Osteoblast (primary cell): Measurements from ENCODE around the gene ZNF677. TPM values are rescaled to one million over a fixed set of nuclear protein-coding genes. Genes with fewer than 3 reads are reported as not detected.
"Not testable (repeated sequence)": the region's sequence is repeated elsewhere in the genome, so short reads cannot be mapped to it uniquely, and the experiment has no call there.

Experiments
- DNase-seq: peaks from one replicate; pipeline ENCODE4 v3.0.0; 2011; ENCODE audit warnings: low spot score, mixed read lengths; ENCODE audit not compliant: insufficient read length; ENCODE audit errors: missing footprints
- H2AFZ ChIP-seq: 2 replicates; pipeline ENCODE4 v1.6.0; 2011; ENCODE audit warnings: mild to moderate bottlenecking, low read length
- H3K27ac ChIP-seq: 2 replicates; pipeline ENCODE4 v1.5.1; 2011; ENCODE audit warnings: mild to moderate bottlenecking, low read depth, low read length, moderate library complexity
- H3K27me3 ChIP-seq: 2 replicates; pipeline ENCODE4 v1.6.0; 2012; ENCODE audit warnings: mild to moderate bottlenecking, control low read depth, inconsistent platforms, low read length, moderate library complexity; ENCODE audit not compliant: insufficient read depth
- H3K36me3 ChIP-seq: 2 replicates; pipeline ENCODE4 v1.5.1; 2011; ENCODE audit warnings: mild to moderate bottlenecking, low read length, control low read depth, moderate library complexity; ENCODE audit not compliant: insufficient read depth
- H3K4me1 ChIP-seq: 2 replicates; pipeline ENCODE4 v1.5.1; 2011; ENCODE audit warnings: mild to moderate bottlenecking, low read length, control low read depth, moderate library complexity; ENCODE audit not compliant: insufficient read depth
- H3K4me2 ChIP-seq: 2 replicates; pipeline ENCODE4 v1.6.0; 2011; ENCODE audit warnings: mild to moderate bottlenecking, low read length; ENCODE audit not compliant: insufficient read depth
- H3K4me3 ChIP-seq: fragments of 200-600 bp; sonication (generic); 3 replicates; pipeline ENCODE4 v1.5.1; 2012; ENCODE audit warnings: mild to moderate bottlenecking, low read length, inconsistent platforms; ENCODE audit not compliant: insufficient read depth
- H3K79me2 ChIP-seq: 2 replicates; pipeline ENCODE4 v1.6.0; 2012; ENCODE audit warnings: mild to moderate bottlenecking, low read length, control low read depth, inconsistent platforms; ENCODE audit not compliant: insufficient read depth
- H3K9me3 ChIP-seq: 2 replicates; pipeline ENCODE4 v1.5.1; 2011; ENCODE audit warnings: low read depth, low read length, control low read depth
- H4K20me1 ChIP-seq: 2 replicates; pipeline ENCODE4 v1.6.0; 2012; ENCODE audit warnings: mild to moderate bottlenecking, low read length, control low read depth; ENCODE audit not compliant: insufficient read depth
- total RNA-seq: library from RNA; depleted of rRNA; stranded (reverse); fragments of >200 nt; gene quantifications from 2 replicates; pipeline ENCODE4 v1.2.3, GENCODE V29; 2012
- TF ChIP-seq, protein P1 (sequence below): IDR thresholded peaks from 2 replicates; pipeline ENCODE4 v1.5.1; 2011; ENCODE audit warnings: mild to moderate bottlenecking, low read depth, low read length, moderate library complexity; ENCODE audit errors: extremely low read depth

The ZNF677 gene
- total RNA-seq, 1 donor = 14.1 TPM

DNA sequence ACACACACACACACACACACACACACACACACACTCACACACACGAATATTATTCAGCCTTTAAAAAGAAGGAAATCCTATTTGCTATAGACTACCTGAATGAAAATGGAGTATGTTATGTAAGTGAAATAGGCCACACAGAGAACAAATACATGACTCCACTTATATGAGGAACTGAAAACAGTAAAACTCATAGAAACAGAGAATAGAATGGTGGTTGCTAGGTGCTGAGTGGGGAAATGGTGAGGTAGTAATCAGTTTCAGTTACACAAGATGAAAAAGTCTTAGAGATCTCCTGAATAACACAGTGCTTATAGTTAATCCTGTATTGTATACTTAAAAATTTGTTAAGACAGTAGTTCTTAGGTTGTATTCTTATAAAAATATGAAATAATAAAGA lies 8.2 kb downstream of the ZNF677 start:
- Histone ChIP-seq H3K4me2 (no peak overlapping the region), H3K27me3 (no peaks in the 10 kb centered on the region), H3K4me1 (no peaks in the 10 kb centered on the region), H3K9me3 (peaks cover 12% of the 10 kb centered on the region), H2AFZ (no peak overlapping the region), H3K4me3 (no peak overlapping the region), H3K27ac (no peak overlapping the region), H3K79me2 (no peaks in the 10 kb centered on the region), H4K20me1 (no peaks in the 10 kb centered on the region), H3K36me3 (peaks cover 49% of the 10 kb centered on the region)
- TF ChIP-seq, protein P1, sequence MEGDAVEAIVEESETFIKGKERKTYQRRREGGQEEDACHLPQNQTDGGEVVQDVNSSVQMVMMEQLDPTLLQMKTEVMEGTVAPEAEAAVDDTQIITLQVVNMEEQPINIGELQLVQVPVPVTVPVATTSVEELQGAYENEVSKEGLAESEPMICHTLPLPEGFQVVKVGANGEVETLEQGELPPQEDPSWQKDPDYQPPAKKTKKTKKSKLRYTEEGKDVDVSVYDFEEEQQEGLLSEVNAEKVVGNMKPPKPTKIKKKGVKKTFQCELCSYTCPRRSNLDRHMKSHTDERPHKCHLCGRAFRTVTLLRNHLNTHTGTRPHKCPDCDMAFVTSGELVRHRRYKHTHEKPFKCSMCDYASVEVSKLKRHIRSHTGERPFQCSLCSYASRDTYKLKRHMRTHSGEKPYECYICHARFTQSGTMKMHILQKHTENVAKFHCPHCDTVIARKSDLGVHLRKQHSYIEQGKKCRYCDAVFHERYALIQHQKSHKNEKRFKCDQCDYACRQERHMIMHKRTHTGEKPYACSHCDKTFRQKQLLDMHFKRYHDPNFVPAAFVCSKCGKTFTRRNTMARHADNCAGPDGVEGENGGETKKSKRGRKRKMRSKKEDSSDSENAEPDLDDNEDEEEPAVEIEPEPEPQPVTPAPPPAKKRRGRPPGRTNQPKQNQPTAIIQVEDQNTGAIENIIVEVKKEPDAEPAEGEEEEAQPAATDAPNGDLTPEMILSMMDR = no peak
- DNase-seq = no peak

DNA sequence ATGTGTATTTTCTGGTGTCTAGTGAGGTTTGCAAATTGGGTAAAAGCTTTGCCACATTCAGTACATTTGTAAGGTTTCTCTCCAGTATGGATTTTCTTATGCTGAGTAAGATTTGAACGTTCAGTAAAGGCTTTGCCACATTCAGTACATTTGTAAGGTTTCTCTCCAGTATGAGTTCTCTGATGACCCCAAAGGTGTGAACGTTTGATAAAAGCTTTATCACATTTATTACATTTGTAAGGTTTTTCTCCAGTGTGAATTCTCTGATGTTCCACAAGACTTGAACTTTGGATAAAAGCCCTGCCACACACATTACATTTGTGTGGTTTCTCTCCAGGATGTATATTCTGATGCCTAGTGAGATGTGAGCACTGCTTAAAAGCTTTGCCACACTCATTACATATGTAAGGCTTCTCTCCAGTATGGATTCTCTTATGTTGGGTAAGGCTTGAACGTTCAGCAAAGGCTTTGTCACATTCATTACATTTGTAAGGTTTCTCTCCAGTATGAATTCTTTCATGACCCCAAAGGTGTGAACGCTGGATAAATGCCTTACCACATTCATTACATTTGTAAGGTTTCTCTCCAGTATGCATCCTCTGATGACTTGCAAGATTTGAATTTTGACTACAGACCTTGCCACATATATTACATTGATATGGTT lies 17.4 kb downstream of the ZNF677 start:
- Histone ChIP-seq H3K27ac (no peak overlapping the region), H3K4me2 (no peak overlapping the region), H3K9me3 (peaks cover 33% of the 10 kb centered on the region), H3K4me1 (no peaks in the 10 kb centered on the region), H3K4me3 (no peak overlapping the region), H2AFZ (no peak overlapping the region), H4K20me1 (no peaks in the 10 kb centered on the region), H3K79me2 (no peaks in the 10 kb centered on the region), H3K27me3 (no peaks in the 10 kb centered on the region), H3K36me3 (peaks cover 30% of the 10 kb centered on the region)
- no peak for DNase-seq
- TF ChIP-seq, protein P1 = no peak

DNA sequence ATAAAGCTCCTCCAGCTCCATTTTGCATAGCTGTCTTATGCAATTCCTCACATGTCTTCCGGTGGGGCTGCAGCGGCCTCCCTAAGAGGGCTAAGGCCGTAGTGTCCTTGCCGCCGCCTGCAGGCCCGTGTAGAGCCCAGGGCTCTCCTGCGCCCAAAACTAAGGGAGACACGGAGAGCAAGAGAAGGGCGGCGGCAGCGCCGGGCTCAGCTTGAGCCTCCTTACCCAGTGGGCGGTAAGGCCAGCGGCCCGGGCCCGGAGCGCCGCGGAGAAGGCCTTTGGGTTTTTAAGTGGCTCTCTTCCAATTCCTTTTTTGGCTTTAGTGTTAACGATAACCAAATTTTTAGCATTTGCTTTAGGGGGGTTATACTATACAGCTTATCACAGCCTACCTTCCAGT lies 30.1 kb downstream of the ZNF677 start:
- Histone ChIP-seq H3K4me2 (no peak overlapping the region), H3K4me3 (no peak overlapping the region), H3K27me3 (no peaks in the 10 kb centered on the region), H3K36me3 (no peaks in the 10 kb centered on the region), H3K27ac (no peak overlapping the region), H2AFZ (no peak overlapping the region), H3K9me3 (peaks cover 13% of the 10 kb centered on the region), H4K20me1 (no peaks in the 10 kb centered on the region), H3K79me2 (no peaks in the 10 kb centered on the region), H3K4me1 (no peaks in the 10 kb centered on the region)
- TF ChIP-seq, protein P1 = no peak
- no peak for DNase-seq

DNA sequence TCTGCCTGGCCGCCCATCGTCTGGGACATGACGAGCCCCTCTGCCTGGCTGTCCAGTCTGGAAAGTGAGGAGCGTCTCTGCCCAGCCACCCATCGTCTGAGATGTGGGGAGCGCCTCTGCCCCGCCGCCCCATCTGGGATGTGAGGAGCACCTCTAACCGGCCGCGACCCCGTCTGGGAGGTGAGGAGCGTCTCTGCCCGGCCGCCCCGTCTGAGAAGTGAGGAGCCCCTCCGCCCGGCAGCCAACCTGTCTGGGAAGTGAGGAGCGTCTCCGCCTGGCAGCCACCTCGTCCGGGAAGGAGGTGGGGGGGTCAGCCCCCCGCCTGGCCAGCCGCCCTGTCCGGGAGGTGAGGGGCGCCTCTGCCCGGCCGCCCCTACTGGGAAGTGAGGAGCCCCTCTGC lies 32.0 kb downstream of the ZNF677 start:
- H3K27ac ChIP-seq, H4K20me1 ChIP-seq, H3K79me2 ChIP-seq, DNase-seq, H2AFZ ChIP-seq, H3K4me1 ChIP-seq, H3K4me2 ChIP-seq, H3K36me3 ChIP-seq, H3K27me3 ChIP-seq, H3K4me3 ChIP-seq, H3K9me3 ChIP-seq: not testable (repeated sequence)
